NCI-H2029 treated with DMSO at 0.1 percent for 48 hours (cell line): ENCODE data around the gene RPS6KB2.

Experiments
- DNase-seq: peaks from one replicate; lab custom pipeline; 2025; lab: John Stamatoyannopoulos, UW

Gene RPS6KB2

GRCh38 chr11:67428052-67429001 lies at the start of gene RPS6KB2:
Gene RPS6KB2 (plus strand): TSS chr11:67428494. CDS start chr11:67428546, 52 bp downstream.
- peak; percentile 90 for DNase-seq

GRCh38 chr11:67378544-67378943 lies 49.8 kb upstream of the RPS6KB2 start:
- DNase-seq = no peak

- no peak for DNase-seq
Observed at GRCh38 chr11:67379061-67380058, 48.9 kb upstream of the RPS6KB2 start.

- DNase-seq = no peak
Observed at GRCh38 chr11:67381244-67381972, 46.9 kb upstream of the RPS6KB2 start.

- peak; percentile 52 for DNase-seq
Observed at GRCh38 chr11:67382276-67383136, 45.8 kb upstream of the RPS6KB2 start.

GRCh38 chr11:67384851-67385366 lies 43.4 kb upstream of the RPS6KB2 start:
- DNase-seq = no peak

GRCh38 chr11:67387069-67387468 lies 41.2 kb upstream of the RPS6KB2 start:
- DNase-seq = no peak

GRCh38 chr11:67387518-67387917 lies 40.8 kb upstream of the RPS6KB2 start:
- DNase-seq = no peak

- DNase-seq = peak; percentile 24
Observed at GRCh38 chr11:67389477-67389876, 38.8 kb upstream of the RPS6KB2 start.

GRCh38 chr11:67390947-67391303 lies 37.4 kb upstream of the RPS6KB2 start:
- no peak for DNase-seq

- DNase-seq = no peak
Observed at GRCh38 chr11:67391304-67392182, 36.8 kb upstream of the RPS6KB2 start, which contains the start of gene RAD9A. Gene RAD9A (plus strand): TSS chr11:67391986. CDS start chr11:67392045, 59 bp downstream.

GRCh38 chr11:67392183-67392715 lies 36.0 kb upstream of the RPS6KB2 start:
- no peak for DNase-seq

GRCh38 chr11:67393437-67393836 lies 34.9 kb upstream of the RPS6KB2 start:
- DNase-seq = no peak

GRCh38 chr11:67393990-67394389 lies 34.3 kb upstream of the RPS6KB2 start:
- DNase-seq = no peak

GRCh38 chr11:67395555-67396258 lies 32.6 kb upstream of the RPS6KB2 start:
- DNase-seq = no peak

GRCh38 chr11:67396259-67396581 lies 32.1 kb upstream of the RPS6KB2 start:
- no peak for DNase-seq

GRCh38 chr11:67396587-67397389 lies 31.5 kb upstream of the RPS6KB2 start:
- DNase-seq = no peak

GRCh38 chr11:67397536-67397935 lies 30.8 kb upstream of the RPS6KB2 start:
- DNase-seq = no peak
